Measurements from ENCODE around the gene ATL3. TPM values are rescaled to one million over a fixed set of nuclear protein-coding genes. Genes with fewer than 3 reads are reported as not detected.
"Not testable (repeated sequence)": the region's sequence is repeated elsewhere in the genome, so short reads cannot be mapped to it uniquely, and the experiment has no call there.

The ATL3 gene
- total and polyA plus RNA-seq, 9 donors, result 12.7 to 38.8 (median 15.7) TPM

- H3K27me3 ChIP-seq (ENCODE audit: control insufficient read depth, insufficient read depth, low read length), result peaks cover 3% of the 10 kb centered on the region
- WGBS (ENCODE audit: insufficient coverage), result 40% methylated on average over 7 of the region's 14 CpGs
- H3K9me3 ChIP-seq (replicated peaks; ENCODE audit: control insufficient read depth, low read depth, low read length), result no peaks in the 10 kb centered on the region
- H3K27ac ChIP-seq (ENCODE audit: low read length), result peak overlapping the region; percentile 29
- no peak overlapping the region for H3K4me3 ChIP-seq (ENCODE audit: low read length)
- H3K4me1 ChIP-seq (ENCODE audit: control insufficient read depth, insufficient read depth, low read length), result peaks cover 20% of the 10 kb centered on the region
- DNase-seq, result peak; percentile 24
- no peaks in the 10 kb centered on the region for H3K36me3 ChIP-seq (ENCODE audit: control insufficient read depth, insufficient read depth, low read length)
Measured at GRCh38 chr11:63610604-63611394, 60.4 kb downstream of the ATL3 start.

GRCh38 chr11:63609971-63610580, 61.1 kb downstream of the ATL3 start:
- Histone ChIP-seq H3K27me3 (ENCODE audit: control insufficient read depth, insufficient read depth, low read length) (peaks cover 3% of the 10 kb centered on the region), H3K9me3 (replicated peaks; ENCODE audit: control insufficient read depth, low read depth, low read length) (no peaks in the 10 kb centered on the region), H3K4me1 (ENCODE audit: control insufficient read depth, insufficient read depth, low read length) (peaks cover 20% of the 10 kb centered on the region), H3K27ac (ENCODE audit: low read length) (peak overlapping the region; percentile 49), H3K36me3 (ENCODE audit: control insufficient read depth, insufficient read depth, low read length) (no peaks in the 10 kb centered on the region), H3K4me3 (ENCODE audit: low read length) (no peak overlapping the region)
- WGBS (ENCODE audit: insufficient coverage), result 91% methylated on average over 10 of the region's 14 CpGs
- DNase-seq, result no peak

- Histone ChIP-seq H3K27me3 (ENCODE audit: control insufficient read depth, insufficient read depth, low read length) (peaks cover 3% of the 10 kb centered on the region), H3K9me3 (replicated peaks; ENCODE audit: control insufficient read depth, low read depth, low read length) (no peaks in the 10 kb centered on the region), H3K4me1 (ENCODE audit: control insufficient read depth, insufficient read depth, low read length) (peaks cover 20% of the 10 kb centered on the region), H3K36me3 (ENCODE audit: control insufficient read depth, insufficient read depth, low read length) (no peaks in the 10 kb centered on the region), H3K27ac (ENCODE audit: low read length) (peak overlapping the region; percentile 49), H3K4me3 (ENCODE audit: low read length) (no peak overlapping the region)
- 82% methylated on average over 3 of the region's 4 CpGs for WGBS (ENCODE audit: insufficient coverage)
- DNase-seq, result peak; percentile 29
Measured at GRCh38 chr11:63609536-63609935, 61.6 kb downstream of the ATL3 start.

- WGBS (ENCODE audit: insufficient coverage), result no CpG with 5 or more reads among the region's 11 CpGs
- H3K4me3 ChIP-seq (ENCODE audit: low read length), result no peak overlapping the region
- H3K36me3 ChIP-seq (ENCODE audit: control insufficient read depth, insufficient read depth, low read length), result no peaks in the 10 kb centered on the region
- DNase-seq, result no peak
- H3K9me3 ChIP-seq (replicated peaks; ENCODE audit: control insufficient read depth, low read depth, low read length), result no peaks in the 10 kb centered on the region
- no peak overlapping the region for H3K27ac ChIP-seq (ENCODE audit: low read length)
- no peaks in the 10 kb centered on the region for H3K27me3 ChIP-seq (ENCODE audit: control insufficient read depth, insufficient read depth, low read length)
- H3K4me1 ChIP-seq (ENCODE audit: control insufficient read depth, insufficient read depth, low read length), result peaks cover 20% of the 10 kb centered on the region
Measured at GRCh38 chr11:63608353-63609345, 62.5 kb downstream of the ATL3 start.

GRCh38 chr11:63603180-63603518, 68.0 kb downstream of the ATL3 start:
- no peaks in the 10 kb centered on the region for H3K4me1 ChIP-seq (ENCODE audit: control insufficient read depth, insufficient read depth, low read length)
- no peak overlapping the region for H3K4me3 ChIP-seq (ENCODE audit: low read length)
- H3K27ac ChIP-seq (ENCODE audit: low read length), result no peak overlapping the region
- 86% methylated on average over 1 of the region's 3 CpGs for WGBS (ENCODE audit: insufficient coverage)
- H3K36me3 ChIP-seq (ENCODE audit: control insufficient read depth, insufficient read depth, low read length), result no peaks in the 10 kb centered on the region
- no peaks in the 10 kb centered on the region for H3K9me3 ChIP-seq (replicated peaks; ENCODE audit: control insufficient read depth, low read depth, low read length)
- DNase-seq, result peak; percentile 43
- no peaks in the 10 kb centered on the region for H3K27me3 ChIP-seq (ENCODE audit: control insufficient read depth, insufficient read depth, low read length)

- not testable (repeated sequence) for H3K9me3 ChIP-seq (replicated peaks; ENCODE audit: control insufficient read depth, low read depth, low read length); H3K27me3 ChIP-seq (ENCODE audit: control insufficient read depth, insufficient read depth, low read length); H3K27ac ChIP-seq (ENCODE audit: low read length); H3K36me3 ChIP-seq (ENCODE audit: control insufficient read depth, insufficient read depth, low read length); H3K4me1 ChIP-seq (ENCODE audit: control insufficient read depth, insufficient read depth, low read length); H3K4me3 ChIP-seq (ENCODE audit: low read length)
- peak; percentile 66 for DNase-seq
- WGBS (ENCODE audit: insufficient coverage), result 67% methylated on average over 3 of the region's 11 CpGs
Measured at GRCh38 chr11:63602290-63603179, 68.6 kb downstream of the ATL3 start.

- H3K4me3 ChIP-seq (ENCODE audit: low read length), result no peak overlapping the region
- H3K4me1 ChIP-seq (ENCODE audit: control insufficient read depth, insufficient read depth, low read length), result no peaks in the 10 kb centered on the region
- no peaks in the 10 kb centered on the region for H3K27me3 ChIP-seq (ENCODE audit: control insufficient read depth, insufficient read depth, low read length)
- DNase-seq, result no peak
- no peak overlapping the region for H3K27ac ChIP-seq (ENCODE audit: low read length)
- no peaks in the 10 kb centered on the region for H3K36me3 ChIP-seq (ENCODE audit: control insufficient read depth, insufficient read depth, low read length)
- H3K9me3 ChIP-seq (replicated peaks; ENCODE audit: control insufficient read depth, low read depth, low read length), result no peaks in the 10 kb centered on the region
- 82% methylated on average over 4 of the region's 7 CpGs for WGBS (ENCODE audit: insufficient coverage)
Measured at GRCh38 chr11:63599211-63600122, 71.7 kb downstream of the ATL3 start.

GRCh38 chr11:63598556-63598955, 72.6 kb downstream of the ATL3 start:
- no peak overlapping the region for H3K27ac ChIP-seq (ENCODE audit: low read length)
- no peaks in the 10 kb centered on the region for H3K9me3 ChIP-seq (replicated peaks; ENCODE audit: control insufficient read depth, low read depth, low read length)
- 84% methylated on average over 4 of the region's 4 CpGs for WGBS (ENCODE audit: insufficient coverage)
- no peaks in the 10 kb centered on the region for H3K36me3 ChIP-seq (ENCODE audit: control insufficient read depth, insufficient read depth, low read length)
- no peak for DNase-seq
- no peak overlapping the region for H3K4me3 ChIP-seq (ENCODE audit: low read length)
- no peaks in the 10 kb centered on the region for H3K4me1 ChIP-seq (ENCODE audit: control insufficient read depth, insufficient read depth, low read length)
- H3K27me3 ChIP-seq (ENCODE audit: control insufficient read depth, insufficient read depth, low read length), result no peaks in the 10 kb centered on the region

GRCh38 chr11:63595296-63595695, 75.9 kb downstream of the ATL3 start:
- no peaks in the 10 kb centered on the region for H3K36me3 ChIP-seq (ENCODE audit: control insufficient read depth, insufficient read depth, low read length)
- H3K27me3 ChIP-seq (ENCODE audit: control insufficient read depth, insufficient read depth, low read length), result no peaks in the 10 kb centered on the region
- 55% methylated on average over 2 of the region's 4 CpGs for WGBS (ENCODE audit: insufficient coverage)
- H3K9me3 ChIP-seq (replicated peaks; ENCODE audit: control insufficient read depth, low read depth, low read length), result no peaks in the 10 kb centered on the region
- H3K4me3 ChIP-seq (ENCODE audit: low read length), result no peak overlapping the region
- H3K4me1 ChIP-seq (ENCODE audit: control insufficient read depth, insufficient read depth, low read length), result no peaks in the 10 kb centered on the region
- H3K27ac ChIP-seq (ENCODE audit: low read length), result no peak overlapping the region
- no peak for DNase-seq

Data from muscle of leg (tissue), 11 donors.